ENCODE results near the gene KHDC3L.
"Not testable (repeated sequence)": the region's sequence is repeated elsewhere in the genome, so short reads cannot be mapped to it uniquely, and the experiment has no call there.

Gene KHDC3L

GRCh38 chr6:73388433-73388799 lies 26.0 kb downstream of the KHDC3L start:
- H3K4me3 ChIP-seq (ENCODE audit: low read depth, low read length): peak overlapping the region; percentile 62

GRCh38 chr6:73388800-73389512 lies 26.5 kb downstream of the KHDC3L start:
- no peak for TF ChIP-seq POLR2A (IDR thresholded peaks at IDR 0.05; ENCODE audit: extremely low read depth, insufficient read length)
- peak; percentile 23; the same call in 1 of the 2 replicates for TF ChIP-seq MYC (IDR thresholded peaks at IDR 0.05; ENCODE audit: low read depth, low read length)
- peak; percentile 27; the same call in 1 of the 2 replicates for TF ChIP-seq MAX (IDR thresholded peaks at IDR 0.05; ENCODE audit: low read depth, low read length)
- peak; percentile 64 for TF ChIP-seq CTCF (IDR thresholded peaks at IDR 0.05; ENCODE audit: low read depth, low read length)
- H3K4me3 ChIP-seq (ENCODE audit: low read depth, low read length): peak overlapping the region; percentile 62
- peak; percentile 93 for DNase-seq (ENCODE audit: low read depth)

More at GRCh38 chr6:73388433-73388799, 26.0 kb downstream of the KHDC3L start:
- no peak for TF ChIP-seq MYC (IDR thresholded peaks at IDR 0.05; ENCODE audit: low read depth, low read length)
- no peak for TF ChIP-seq CTCF (IDR thresholded peaks at IDR 0.05; ENCODE audit: low read depth, low read length)
- no peak for TF ChIP-seq MAX (IDR thresholded peaks at IDR 0.05; ENCODE audit: low read depth, low read length)
- no peak for TF ChIP-seq POLR2A (IDR thresholded peaks at IDR 0.05; ENCODE audit: extremely low read depth, insufficient read length)
- no peak for DNase-seq (ENCODE audit: low read depth)

- H3K4me3 ChIP-seq (ENCODE audit: low read depth, low read length): no peak overlapping the region
- TF ChIP-seq MYC (IDR thresholded peaks at IDR 0.05; ENCODE audit: low read depth, low read length) (no peak), MAX (IDR thresholded peaks at IDR 0.05; ENCODE audit: low read depth, low read length) (no peak)
- DNase-seq (ENCODE audit: low read depth): no peak
Observed at GRCh38 chr6:73389854-73390253, 27.4 kb downstream of the KHDC3L start.

- TF ChIP-seq MAX (IDR thresholded peaks at IDR 0.05; ENCODE audit: low read depth, low read length) (no peak), CTCF (IDR thresholded peaks at IDR 0.05; ENCODE audit: low read depth, low read length) (no peak), MYC (IDR thresholded peaks at IDR 0.05; ENCODE audit: low read depth, low read length) (no peak), POLR2A (IDR thresholded peaks at IDR 0.05; ENCODE audit: extremely low read depth, insufficient read length) (no peak)
- no peak overlapping the region for H3K4me3 ChIP-seq (ENCODE audit: low read depth, low read length)
- DNase-seq (ENCODE audit: low read depth): no peak
Observed at GRCh38 chr6:73391675-73392074, 29.2 kb downstream of the KHDC3L start.

GRCh38 chr6:73392188-73392587 lies 29.7 kb downstream of the KHDC3L start:
- DNase-seq (ENCODE audit: low read depth): peak; percentile 17
- not testable (repeated sequence) for H3K4me3 ChIP-seq (ENCODE audit: low read depth, low read length)

- no peak for DNase-seq (ENCODE audit: low read depth)
- H3K4me3 ChIP-seq (ENCODE audit: low read depth, low read length): no peak overlapping the region
- TF ChIP-seq MAX (IDR thresholded peaks at IDR 0.05; ENCODE audit: low read depth, low read length) (no peak), MYC (IDR thresholded peaks at IDR 0.05; ENCODE audit: low read depth, low read length) (no peak), POLR2A (IDR thresholded peaks at IDR 0.05; ENCODE audit: extremely low read depth, insufficient read length) (no peak), CTCF (IDR thresholded peaks at IDR 0.05; ENCODE audit: low read depth, low read length) (no peak)
Observed at GRCh38 chr6:73393278-73393677, 30.8 kb downstream of the KHDC3L start.

Measured in NB4 (cell line).